Chondrocyte (in vitro differentiated cells): ENCODE data around the gene CT47B1. TPM values are rescaled to one million over a fixed set of nuclear protein-coding genes. Genes with fewer than 3 reads are reported as not detected.

Experiments used
- DNase-seq: peaks from one replicate; pipeline ENCODE4 v3.0.0; 2021; ENCODE audit warnings: mixed read lengths, low spot score
- H3K27ac Mint-ChIP-seq: one replicate; pipeline ENCODE4 v1.8.0; 2021; ENCODE audit warnings: mild to moderate bottlenecking, moderate library complexity, mixed read lengths; ENCODE audit not compliant: unreplicated experiment
- H3K27me3 Mint-ChIP-seq: 2 replicates; pipeline ENCODE4 v1.8.0; 2021; ENCODE audit warnings: low read depth, mixed read lengths
- H3K36me3 Mint-ChIP-seq: 2 replicates; pipeline ENCODE4 v1.8.0; 2021; ENCODE audit warnings: low read depth, mixed read lengths
- H3K4me1 Mint-ChIP-seq: 2 replicates; pipeline ENCODE4 v1.8.0; 2021; ENCODE audit warnings: low read depth, mild to moderate bottlenecking, mixed read lengths
- H3K4me3 Mint-ChIP-seq: one replicate; pipeline ENCODE4 v1.8.0; 2021; ENCODE audit warnings: mild to moderate bottlenecking, moderate library complexity, mixed read lengths; ENCODE audit not compliant: unreplicated experiment
- H3K9me3 Mint-ChIP-seq: 2 replicates; pipeline ENCODE4 v1.8.0; 2021; ENCODE audit warnings: low read depth, mixed read lengths
- CTCF ChIP-seq: fragments of 200-600 bp; sonication (generic); IDR thresholded peaks from 2 replicates; pipeline ENCODE4 v1.5.0; 2021; ENCODE audit warnings: antibody characterized with exemption, mild to moderate bottlenecking, moderate library complexity
- total RNA-seq: library from RNA; stranded (reverse); gene quantifications from 3 replicates; pipeline ENCODE4 v1.2.1, GENCODE V29; 2021

Gene CT47B1
- total RNA-seq, 1 donor from 2014 or later = not detected

- Mint-ChIP-seq H3K27me3 (no peaks in the 10 kb centered on the region), H3K4me1 (peaks cover 7% of the 10 kb centered on the region), H3K4me3 (no peak overlapping the region), H3K9me3 (peaks cover 23% of the 10 kb centered on the region), H3K36me3 (no peaks in the 10 kb centered on the region), H3K27ac (no peak overlapping the region)
- no peak for DNase-seq
- no peak for TF ChIP-seq CTCF
Measured at GRCh38 chrX:120825146-120825545, 50.5 kb downstream of the CT47B1 start.

- no peak for TF ChIP-seq CTCF
- Mint-ChIP-seq H3K27me3 (no peaks in the 10 kb centered on the region), H3K4me3 (no peak overlapping the region), H3K27ac (no peak overlapping the region), H3K4me1 (peaks cover 7% of the 10 kb centered on the region), H3K9me3 (peaks cover 17% of the 10 kb centered on the region), H3K36me3 (no peaks in the 10 kb centered on the region)
- DNase-seq = no peak
Measured at GRCh38 chrX:120824021-120824420, 51.6 kb downstream of the CT47B1 start.

DNA sequence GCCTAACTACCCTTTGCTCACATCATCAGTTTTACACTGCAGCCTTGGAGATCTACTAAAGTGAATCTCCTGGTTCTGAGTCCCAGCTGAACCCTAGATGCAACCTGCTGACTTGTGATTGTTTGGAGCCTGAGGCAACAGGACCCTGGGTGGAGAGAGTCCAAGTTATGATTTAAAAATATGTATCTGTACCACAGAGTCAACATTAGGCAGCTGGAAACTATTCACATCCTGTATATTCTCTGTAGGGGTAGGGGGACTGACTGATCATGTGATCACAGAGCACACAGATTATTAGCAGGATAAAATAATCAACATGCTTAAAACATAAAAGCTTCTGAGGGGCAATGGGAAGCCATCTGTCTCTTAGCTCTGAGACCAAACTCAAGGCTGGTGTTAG is 52.1 kb downstream of the CT47B1 start:
- Mint-ChIP-seq H3K27me3 (no peaks in the 10 kb centered on the region), H3K36me3 (no peaks in the 10 kb centered on the region), H3K4me3 (no peak overlapping the region), H3K9me3 (peaks cover 17% of the 10 kb centered on the region), H3K4me1 (peaks cover 7% of the 10 kb centered on the region), H3K27ac (no peak overlapping the region)
- no peak for TF ChIP-seq CTCF
- no peak for DNase-seq

Other genes with a start within 250 kb of the CT47B1 start
- 15.7 to 25.8 TPM (median 16.2 TPM) in 3 replicates for gene C1GALT1C1, start 245.8 kb downstream of the CT47B1 start, total RNA-seq
- not detected in 3 replicates for gene CT47A11, start 61.3 kb upstream of the CT47B1 start, total RNA-seq
- not detected in 3 replicates for gene CT47A10, start 66.2 kb upstream of the CT47B1 start, total RNA-seq
- not detected in 3 replicates for gene CT47A9, start 71.0 kb upstream of the CT47B1 start, total RNA-seq
- not detected in 3 replicates for gene CT47A8, start 75.9 kb upstream of the CT47B1 start, total RNA-seq
- not detected in 3 replicates for gene CT47A7, start 80.7 kb upstream of the CT47B1 start, total RNA-seq
- gene CT47A6, start 85.6 kb upstream of the CT47B1 start, total RNA-seq = not detected in 3 replicates
- gene CT47A5, start 90.5 kb upstream of the CT47B1 start, total RNA-seq = not detected in 3 replicates
- gene CT47A4, start 95.3 kb upstream of the CT47B1 start, total RNA-seq = not detected in 3 replicates
- not detected in 3 replicates for gene CT47A3, start 100.2 kb upstream of the CT47B1 start, total RNA-seq
- not detected in 3 replicates for gene CT47A2, start 105.1 kb upstream of the CT47B1 start, total RNA-seq
- not detected in 3 replicates for gene CT47A1, start 109.9 kb upstream of the CT47B1 start, total RNA-seq
- gene GLUD2, start 171.7 kb upstream of the CT47B1 start, total RNA-seq = 0.42 to 0.75 TPM (median 0.46 TPM) in 3 replicates